HG02623 (cell line): ENCODE data around the gene TMEM72.

Source experiments
- ATAC-seq: cut with Tn5 transposase; IDR thresholded peaks from one replicate; pipeline ENCODE4 v1.9.1; 2021; ENCODE audit warnings: moderate library complexity; ENCODE audit not compliant: unreplicated experiment

Gene TMEM72

GRCh38 chr10:44917848-44918247 lies 6.7 kb downstream of the TMEM72 start:
- no peak for ATAC-seq

- ATAC-seq: no peak
These were observed 9.1 kb downstream of the TMEM72 start for GRCh38 chr10:44920252-44920651.

GRCh38 chr10:44921061-44921460 lies 9.9 kb downstream of the TMEM72 start:
- no peak for ATAC-seq

GRCh38 chr10:44921506-44921905 lies 10.4 kb downstream of the TMEM72 start:
- ATAC-seq: no peak

GRCh38 chr10:44922021-44922420 lies 10.9 kb downstream of the TMEM72 start:
- no peak for ATAC-seq

GRCh38 chr10:44922796-44923545 lies 11.8 kb downstream of the TMEM72 start:
- ATAC-seq: no peak

- ATAC-seq: no peak
These were observed 12.5 kb downstream of the TMEM72 start for GRCh38 chr10:44923611-44924010.

- ATAC-seq: no peak
These were observed 13.3 kb downstream of the TMEM72 start for GRCh38 chr10:44924261-44925040.

GRCh38 chr10:44925224-44925623 lies 14.1 kb downstream of the TMEM72 start:
- ATAC-seq: no peak

GRCh38 chr10:44925811-44926750 lies 14.9 kb downstream of the TMEM72 start:
- no peak for ATAC-seq

- no peak for ATAC-seq
These were observed 15.7 kb downstream of the TMEM72 start for GRCh38 chr10:44926751-44927351.

- no peak for ATAC-seq
These were observed 16.2 kb downstream of the TMEM72 start for GRCh38 chr10:44927352-44927751.

GRCh38 chr10:44928462-44928861 lies 17.3 kb downstream of the TMEM72 start:
- no peak for ATAC-seq

- ATAC-seq: no peak
These were observed 18.5 kb downstream of the TMEM72 start for GRCh38 chr10:44929356-44930255.

- no peak for ATAC-seq
These were observed 19.9 kb downstream of the TMEM72 start for GRCh38 chr10:44930904-44931620.

- no peak for ATAC-seq
These were observed 20.7 kb downstream of the TMEM72 start for GRCh38 chr10:44931621-44932516.

- peak; percentile 95 for ATAC-seq
These were observed 21.6 kb downstream of the TMEM72 start for GRCh38 chr10:44932517-44933450.
